ENCODE data around the gene DLK1.

DLK1 gene

DNA sequence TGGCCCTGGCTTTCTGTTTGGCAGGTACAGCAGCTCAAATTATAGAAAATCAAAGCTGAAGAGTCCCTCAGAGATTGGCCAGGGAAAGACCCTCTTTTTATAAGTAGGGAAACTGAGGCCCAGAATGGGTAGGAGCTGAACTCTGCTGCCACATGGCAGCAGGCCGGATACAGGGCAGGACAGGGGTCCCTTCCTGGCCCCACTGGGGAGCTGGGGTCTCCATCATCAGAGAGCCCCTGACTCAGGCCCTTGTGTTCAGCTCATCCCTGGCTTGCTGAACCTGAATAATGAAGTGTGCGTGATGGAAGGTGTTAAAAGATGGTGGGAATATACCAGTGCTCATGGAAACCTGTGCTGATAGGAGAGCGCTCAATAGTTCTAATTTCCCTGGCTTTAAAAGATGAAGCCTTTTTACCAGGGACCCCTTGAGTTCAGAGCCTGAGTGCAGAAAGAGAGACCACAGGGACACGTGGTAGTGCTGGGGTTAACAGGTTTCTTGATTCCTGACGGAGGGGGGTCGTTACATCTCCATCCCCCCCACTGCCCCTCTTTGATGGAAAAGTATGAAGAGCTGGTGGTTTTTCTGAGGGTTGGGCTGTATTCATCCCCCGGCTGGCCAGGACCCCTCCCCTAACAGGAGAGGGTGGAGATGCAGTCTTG, 4.4 kb downstream of the DLK1 start:
- no peak for TF ChIP-seq Cebpa-rat (IDR thresholded peaks at IDR 0.05)
- Histone ChIP-seq H3K4me3 (no peak overlapping the region), H3K27me3 (peaks cover 20 to 37% (median 29%) of the 10 kb centered on the region in 11 experiments), H3K4me1 (peaks cover 0 to 13% (median 8%) of the 10 kb centered on the region in 10 experiments; a peak in 8 of 20 replicates), H3K36me3 (no peaks in the 10 kb centered on the region), H3K4me2 (no peak overlapping the region), H3K27ac (no peak overlapping the region), H3K9me3 (replicated peaks in 1 of 11) (peaks cover 0 to 5% (median 3%) of the 10 kb centered on the region in 11 experiments; a peak in 9 of 22 replicates), H3K9ac (no peak overlapping the region), H4K20me1 (peaks cover 0 to 12% (median 0%) of the 10 kb centered on the region in 11 experiments; a peak in 6 of 22 replicates)

DNA sequence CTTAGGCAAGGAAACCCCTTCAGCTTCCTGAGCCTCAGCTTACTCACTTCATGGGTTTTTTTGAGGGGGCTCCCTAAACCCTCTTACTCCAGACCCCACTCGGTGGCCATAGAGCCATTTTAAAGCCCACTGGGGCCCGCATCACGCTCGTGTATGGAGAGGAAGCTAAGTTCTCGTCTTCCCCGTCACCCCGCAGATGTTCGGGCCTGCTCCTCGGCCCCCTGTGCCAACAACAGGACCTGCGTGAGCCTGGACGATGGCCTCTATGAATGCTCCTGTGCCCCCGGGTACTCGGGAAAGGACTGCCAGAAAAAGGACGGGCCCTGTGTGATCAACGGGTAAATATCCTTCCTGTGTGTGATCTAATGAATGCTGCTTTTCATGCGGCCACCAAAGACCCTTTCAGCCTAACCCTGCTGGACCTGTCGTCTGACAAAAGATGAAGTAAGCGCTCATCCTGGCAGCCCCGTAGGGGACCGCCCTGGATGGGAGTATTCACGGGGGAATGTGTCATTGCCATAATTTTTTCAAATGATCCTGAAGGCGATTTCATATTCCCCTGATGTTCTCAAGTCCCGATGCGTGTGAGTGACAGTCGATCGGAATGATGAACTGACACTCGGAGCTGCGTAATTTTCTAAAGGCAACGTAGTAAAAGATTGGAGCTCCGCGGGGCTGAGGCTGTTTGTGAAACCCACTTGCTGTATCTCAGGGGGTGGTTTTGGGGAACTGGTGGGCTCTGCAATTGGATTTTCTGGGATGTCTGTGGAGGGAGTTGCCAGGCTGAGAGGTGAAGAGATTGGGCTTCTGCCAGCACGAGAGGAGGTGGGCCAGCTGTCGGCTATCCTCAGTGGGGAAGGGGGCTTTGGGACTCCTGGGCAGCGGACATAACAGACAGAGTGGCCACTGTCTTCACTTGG, 5.4 kb downstream of the DLK1 start:
- no peak overlapping the region for H3K4me3 ChIP-seq
- H3K4me1 ChIP-seq, result peaks cover 0 to 13% (median 8%) of the 10 kb centered on the region in 10 experiments; a peak in 8 of 20 replicates
- H3K36me3 ChIP-seq, result no peaks in the 10 kb centered on the region
- H3K9me3 ChIP-seq (replicated peaks in 1 of 11), result peaks cover 0 to 2% (median 0%) of the 10 kb centered on the region in 11 experiments; a peak in 1 of 22 replicates
- H3K4me2 ChIP-seq, result no peak overlapping the region
- H4K20me1 ChIP-seq, result peaks cover 0 to 10% (median 0%) of the 10 kb centered on the region in 11 experiments; a peak in 6 of 22 replicates
- peaks cover 12 to 27% (median 19%) of the 10 kb centered on the region in 11 experiments for H3K27me3 ChIP-seq
- H3K9ac ChIP-seq, result no peak overlapping the region
- H3K27ac ChIP-seq, result no peak overlapping the region
- TF ChIP-seq Cebpa-rat (IDR thresholded peaks at IDR 0.05), result no peak

DNA sequence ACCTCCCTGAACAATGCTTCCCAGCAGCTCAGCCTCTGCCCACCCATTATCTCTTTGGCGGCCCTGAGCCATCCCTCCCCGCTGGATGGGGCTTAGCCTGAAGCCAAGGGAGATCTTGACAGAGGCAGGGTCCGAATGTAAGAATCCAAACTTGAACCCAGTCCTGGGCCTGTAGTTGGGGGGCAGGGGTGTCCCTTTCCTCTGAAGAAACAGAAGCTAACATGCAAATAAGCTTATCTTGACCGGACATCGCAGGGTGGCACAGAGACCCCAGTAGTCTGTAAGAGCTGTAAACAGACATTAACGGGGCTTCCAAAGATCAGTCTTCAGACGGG, 6.0 kb downstream of the DLK1 start:
- no peak for TF ChIP-seq Cebpa-rat (IDR thresholded peaks at IDR 0.05)
- no peak overlapping the region for H3K4me2 ChIP-seq
- no peaks in the 10 kb centered on the region for H3K9me3 ChIP-seq (replicated peaks in 1 of 11)
- peaks cover 6 to 21% (median 13%) of the 10 kb centered on the region in 11 experiments for H3K27me3 ChIP-seq
- H3K4me1 ChIP-seq, result peaks cover 0 to 13% (median 8%) of the 10 kb centered on the region in 10 experiments; a peak in 8 of 20 replicates
- no peak overlapping the region for H3K9ac ChIP-seq
- H4K20me1 ChIP-seq, result peaks cover 0 to 4% (median 0%) of the 10 kb centered on the region in 11 experiments; a peak in 6 of 22 replicates
- H3K27ac ChIP-seq, result no peak overlapping the region
- H3K36me3 ChIP-seq, result no peaks in the 10 kb centered on the region
- H3K4me3 ChIP-seq, result no peak overlapping the region

DNA sequence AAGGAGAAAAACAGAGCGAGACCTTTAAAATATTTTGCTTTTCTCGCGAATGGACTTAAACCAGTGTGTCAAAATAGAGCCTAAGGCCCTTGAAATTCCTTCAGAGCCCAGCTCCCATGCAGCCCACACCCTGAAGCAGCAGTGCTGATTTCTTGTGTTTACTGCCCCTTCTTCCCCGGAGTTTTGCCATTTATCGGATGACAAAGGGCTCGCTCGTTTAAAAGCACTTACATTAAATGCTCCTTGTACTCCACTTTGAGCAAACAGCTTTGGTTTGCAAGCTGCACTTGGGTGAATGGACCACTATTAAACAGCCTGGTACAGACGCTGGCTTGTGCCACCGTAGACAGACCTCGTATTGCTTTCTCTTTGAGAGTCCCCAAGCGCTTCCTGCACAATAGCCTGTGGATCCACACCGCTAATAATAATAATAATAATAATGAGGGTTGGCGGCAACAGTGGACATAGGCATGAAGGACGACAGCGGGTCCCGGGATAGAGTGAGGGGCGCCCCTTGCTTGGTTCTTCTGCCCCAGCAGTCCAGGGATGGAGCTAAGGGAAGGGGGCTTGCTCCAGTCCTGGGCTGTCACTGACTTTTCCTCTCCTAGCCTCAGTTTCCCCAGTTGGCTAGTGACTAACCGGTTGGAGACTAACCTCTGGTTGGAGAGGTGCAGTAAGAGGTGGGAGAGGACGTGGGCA, 6.6 kb downstream of the DLK1 start:
- Histone ChIP-seq H3K9ac (no peak overlapping the region), H3K4me2 (no peak overlapping the region), H3K9me3 (replicated peaks in 1 of 11) (no peaks in the 10 kb centered on the region), H3K27ac (no peak overlapping the region), H3K36me3 (no peaks in the 10 kb centered on the region), H3K4me3 (no peak overlapping the region), H3K27me3 (peaks cover under 1 to 15% (median 7%) of the 10 kb centered on the region in 11 experiments; a peak in 17 of 22 replicates), H4K20me1 (no peaks in the 10 kb centered on the region; a peak in 5 of 22 replicates), H3K4me1 (peaks cover 0 to 10% (median 6%) of the 10 kb centered on the region in 10 experiments; a peak in 8 of 20 replicates)
- no peak for TF ChIP-seq Cebpa-rat (IDR thresholded peaks at IDR 0.05)

DNA sequence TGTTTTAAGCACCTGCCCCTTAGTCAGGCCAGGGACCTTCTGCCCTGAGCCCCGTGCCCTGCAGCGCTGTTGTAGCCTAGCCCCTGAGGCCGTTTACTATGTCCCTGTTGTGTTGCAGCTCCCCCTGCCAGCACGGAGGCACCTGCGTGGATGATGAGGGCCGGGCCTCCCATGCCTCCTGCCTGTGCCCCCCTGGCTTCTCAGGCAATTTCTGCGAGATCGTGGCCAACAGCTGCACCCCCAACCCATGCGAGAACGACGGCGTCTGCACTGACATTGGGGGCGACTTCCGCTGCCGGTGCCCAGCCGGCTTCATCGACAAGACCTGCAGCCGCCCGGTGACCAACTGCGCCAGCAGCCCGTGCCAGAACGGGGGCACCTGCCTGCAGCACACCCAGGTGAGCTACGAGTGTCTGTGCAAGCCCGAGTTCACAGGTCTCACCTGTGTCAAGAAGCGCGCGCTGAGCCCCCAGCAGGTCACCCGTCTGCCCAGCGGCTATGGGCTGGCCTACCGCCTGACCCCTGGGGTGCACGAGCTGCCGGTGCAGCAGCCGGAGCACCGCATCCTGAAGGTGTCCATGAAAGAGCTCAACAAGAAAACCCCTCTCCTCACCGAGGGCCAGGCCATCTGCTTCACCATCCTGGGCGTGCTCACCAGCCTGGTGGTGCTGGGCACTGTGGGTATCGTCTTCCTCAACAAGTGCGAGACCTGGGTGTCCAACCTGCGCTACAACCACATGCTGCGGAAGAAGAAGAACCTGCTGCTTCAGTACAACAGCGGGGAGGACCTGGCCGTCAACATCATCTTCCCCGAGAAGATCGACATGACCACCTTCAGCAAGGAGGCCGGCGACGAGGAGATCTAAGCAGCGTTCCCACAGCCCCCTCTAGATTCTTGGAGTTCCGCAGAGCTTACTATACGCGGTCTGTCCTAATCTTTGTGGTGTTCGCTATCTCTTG, 7.6 kb downstream of the DLK1 start:
- TF ChIP-seq Cebpa-rat (IDR thresholded peaks at IDR 0.05), result no peak
- Histone ChIP-seq H3K9ac (no peak overlapping the region), H3K27me3 (peaks cover 0 to 7% (median 3%) of the 10 kb centered on the region in 11 experiments; a peak in 6 of 22 replicates), H3K9me3 (replicated peaks in 1 of 11) (no peaks in the 10 kb centered on the region), H3K4me3 (no peak overlapping the region), H3K36me3 (no peaks in the 10 kb centered on the region), H3K4me1 (peaks cover 0 to 10% (median 0%) of the 10 kb centered on the region in 10 experiments; a peak in 6 of 20 replicates), H4K20me1 (no peaks in the 10 kb centered on the region; a peak in 4 of 22 replicates), H3K4me2 (no peak overlapping the region), H3K27ac (no peak overlapping the region)

DNA sequence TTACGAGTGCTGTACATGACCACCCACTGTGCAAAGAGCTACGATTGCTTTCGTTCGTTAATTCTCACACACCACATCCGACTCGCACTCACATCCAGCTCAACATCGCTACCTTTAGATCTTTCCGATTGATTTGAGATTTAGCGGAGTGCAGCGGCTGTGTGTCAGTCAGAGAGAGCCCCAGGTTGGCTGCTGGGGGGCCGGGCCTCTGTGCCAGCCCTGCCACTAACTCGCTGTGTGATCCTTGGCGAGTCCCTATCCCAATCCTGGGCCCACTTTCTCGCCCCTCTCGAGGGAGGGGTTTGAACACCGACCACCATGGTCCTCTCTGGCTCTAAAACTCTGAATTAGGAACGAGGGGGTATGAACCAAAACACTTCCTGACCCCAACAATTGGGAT, 8.6 kb downstream of the DLK1 start:
- Histone ChIP-seq H3K36me3 (no peaks in the 10 kb centered on the region), H3K27ac (no peak overlapping the region), H3K4me2 (peak overlapping the region in 3 of 11 experiments; percentile 21 to 27 (median 23); a peak in 3 of 22 replicates), H3K9ac (no peak overlapping the region), H3K4me3 (no peak overlapping the region), H3K27me3 (no peaks in the 10 kb centered on the region), H3K4me1 (peaks cover 0 to 10% (median 0%) of the 10 kb centered on the region in 10 experiments; a peak in 5 of 20 replicates), H3K9me3 (replicated peaks in 1 of 11) (no peaks in the 10 kb centered on the region), H4K20me1 (no peaks in the 10 kb centered on the region; a peak in 3 of 22 replicates)
- TF ChIP-seq Cebpa-rat (IDR thresholded peaks at IDR 0.05), result no peak

DNA sequence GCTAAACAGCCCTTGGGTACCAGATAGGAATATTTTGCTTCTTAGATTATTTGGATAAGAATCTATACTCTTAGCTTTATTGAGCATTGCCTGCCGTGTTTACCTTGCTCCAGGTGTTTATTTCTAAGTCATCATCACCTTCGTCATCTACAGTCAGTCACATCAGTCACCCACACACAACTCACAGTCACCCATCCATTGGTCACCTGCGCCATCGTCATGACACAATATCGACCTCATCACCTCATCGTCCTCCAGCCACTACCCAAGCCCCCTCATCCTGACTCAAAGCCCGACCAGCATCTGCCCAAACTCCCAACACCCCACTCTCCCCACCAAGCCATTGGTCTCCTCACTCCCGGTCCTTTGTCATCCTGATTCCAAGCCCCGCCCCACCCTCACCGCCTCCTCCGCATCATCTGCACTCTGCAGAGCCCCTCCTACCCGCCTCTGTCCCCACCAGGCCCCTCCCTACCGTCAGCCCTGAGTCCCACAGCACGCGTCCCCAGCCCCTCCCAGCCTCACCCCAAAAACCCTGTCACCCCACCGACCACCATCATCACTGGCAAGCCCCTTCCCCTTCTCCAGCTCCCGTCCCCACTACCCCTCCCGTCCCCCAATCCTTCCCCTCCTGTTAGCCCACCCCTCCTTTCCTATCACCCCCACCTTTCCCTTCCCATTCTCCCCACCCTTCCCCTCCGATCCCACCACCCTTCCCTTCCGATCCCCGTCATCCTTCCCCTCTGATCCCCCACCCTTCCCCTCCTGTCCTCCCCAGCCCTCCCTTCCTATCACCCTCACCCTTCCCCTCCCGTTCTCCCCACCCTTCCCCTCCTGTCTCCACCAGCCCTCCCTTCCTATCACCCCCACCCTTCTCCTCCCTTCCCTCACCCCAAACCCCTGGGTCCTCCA, 9.8 kb downstream of the DLK1 start:
- no peak overlapping the region for H3K4me2 ChIP-seq
- H4K20me1 ChIP-seq, result no peaks in the 10 kb centered on the region; a peak in 1 of 22 replicates
- H3K4me3 ChIP-seq, result no peak overlapping the region
- TF ChIP-seq Cebpa-rat (IDR thresholded peaks at IDR 0.05), result no peak
- no peaks in the 10 kb centered on the region for H3K27me3 ChIP-seq
- H3K4me1 ChIP-seq, result peaks cover 0 to 10% (median 0%) of the 10 kb centered on the region in 10 experiments; a peak in 5 of 20 replicates
- peaks cover 0 to 9% (median 4%) of the 10 kb centered on the region in 11 experiments; a peak in 4 of 22 replicates for H3K9me3 ChIP-seq (replicated peaks in 1 of 11)
- no peak overlapping the region for H3K9ac ChIP-seq
- no peak overlapping the region for H3K27ac ChIP-seq
- H3K36me3 ChIP-seq, result no peaks in the 10 kb centered on the region
